GM12878 (cell line): ENCODE measurements around the gene HSPA1B. TPM values are rescaled to one million over a fixed set of nuclear protein-coding genes. Genes with fewer than 3 reads are reported as not detected.

Source experiments
- ATAC-seq: fragments of 200-7000 bp; cut with Tn5 transposase; 3 replicates; pipeline ENCODE4 v1.9.1; 2020; ENCODE audit warnings: mild to moderate bottlenecking, moderate library complexity
- BruUV-seq: library from RNA; stranded (reverse); fragments of 400-500 nt; replicated peaks from 2 replicates; lab custom pipeline; 2021; lab: Mats Ljungman, UMichigan
- CTCF ChIA-PET: fragments of 300-600 bp; sonication (Branson Sonifier 250); formaldehyde crosslinking; extraction: SDS; loops from one replicate; lab custom pipeline; 2021; ENCODE audit warnings: inconsistent platforms; lab: Yijun Ruan, JAX
- POLR2A ChIA-PET: fragments of 350-600 bp; formaldehyde crosslinking; extraction: SDS; loops from one replicate; lab custom pipeline; 2021; ENCODE audit warnings: inconsistent platforms; lab: Charles Lee
- RAD21 ChIA-PET: fragments of 300-600 bp; sonication (Branson Sonifier 250); formaldehyde crosslinking; loops from one replicate; lab custom pipeline; 2023; ENCODE audit warnings: antibody characterized with exemption; ENCODE audit not compliant: unreplicated experiment; lab: Charles Lee
- SMC1A ChIA-PET: fragments of 300-600 bp; sonication (Branson Sonifier 250); formaldehyde crosslinking; loops from one replicate; lab custom pipeline; 2023; ENCODE audit not compliant: unreplicated experiment, uncharacterized antibody; lab: Charles Lee
- DNase-seq: peaks from one replicate; pipeline ENCODE4 v3.0.0-alpha.2; 2011; ENCODE audit warnings: low read depth, low spot score
- FAIRE-seq: peaks from 3 replicates; lab custom pipeline; 2011; peaks lifted over from hg19 to GRCh38; lab: Jason Lieb, UNC
- H2AFZ ChIP-seq: 2 replicates; pipeline ENCODE4 v1.6.0; 2011; ENCODE audit warnings: low read depth, low read length, control low read depth; ENCODE audit not compliant: control insufficient read depth
- H3K27ac ChIP-seq: 2 replicates; pipeline ENCODE4 v1.5.1; 2011; ENCODE audit warnings: control low read depth; ENCODE audit not compliant: control insufficient read depth, insufficient read depth
- H3K27me3 ChIP-seq, 2 experiments: replicated peaks in 1 of 2; 2 replicates each; pipeline versions ENCODE4 v1.6.0 to v1.6.1; 2011; ENCODE audit warnings: low read length in 1 of 2; ENCODE audit not compliant: control insufficient read depth in 2 of 2, insufficient read depth in 2 of 2
- H3K36me3 ChIP-seq, 2 experiments: 2 replicates each; pipeline ENCODE4 v1.5.1; 2011; ENCODE audit warnings: low read length in 1 of 2; ENCODE audit not compliant: control insufficient read depth in 2 of 2, insufficient read depth in 2 of 2
- H3K4me1 ChIP-seq: 2 replicates; pipeline ENCODE4 v1.6.1; 2011; ENCODE audit warnings: mild to moderate bottlenecking, low read length, moderate library complexity, mixed read lengths; ENCODE audit not compliant: control insufficient read depth, insufficient read depth
- H3K4me2 ChIP-seq: 2 replicates; pipeline ENCODE4 v1.6.0; 2011; ENCODE audit warnings: control low read depth; ENCODE audit not compliant: control insufficient read depth, insufficient read depth
- H3K4me3 ChIP-seq: fragments of 200-600 bp; sonication (generic); 2 replicates; pipeline ENCODE4 v1.5.1; 2016
- H3K79me2 ChIP-seq: 2 replicates; pipeline ENCODE4 v1.6.0; 2011; ENCODE audit warnings: low read length; ENCODE audit not compliant: control insufficient read depth, insufficient read depth
- H3K9ac ChIP-seq: 2 replicates; pipeline ENCODE4 v1.8.0; 2011; ENCODE audit warnings: low read length, control low read depth, mixed read lengths; ENCODE audit not compliant: control insufficient read depth, insufficient read depth
- H3K9me3 ChIP-seq: replicated peaks from 3 replicates; pipeline ENCODE4 v1.5.1; 2011; ENCODE audit warnings: mild to moderate bottlenecking, low read length; ENCODE audit not compliant: control insufficient read depth, insufficient read depth
- H4K20me1 ChIP-seq: 2 replicates; pipeline ENCODE4 v1.6.0; 2011; ENCODE audit not compliant: control insufficient read depth, insufficient read depth
- BCL11A ChIP-seq: IDR thresholded peaks from 2 replicates; pipeline ENCODE4 v1.6.1; 2011; ENCODE audit warnings: low read depth, low read length
- BHLHE40 ChIP-seq, 2 experiments: fragments of 450-650 bp in 1 of 2; IDR thresholded peaks; 2 replicates each; pipeline ENCODE4 v1.6.1; 2011 to 2017; ENCODE audit warnings: low read depth in 2 of 2, borderline replicate concordance in 1 of 2, improper control_type of control experiment in 1 of 2, low read length in 1 of 2, mild to moderate bottlenecking in 1 of 2
- CUX1 ChIP-seq: IDR thresholded peaks from 2 replicates; pipeline ENCODE4 v1.6.1; 2012; ENCODE audit warnings: improper control_type of control experiment, low read depth, low read length; ENCODE audit not compliant: insufficient replicate concordance
- EZH2 ChIP-seq: IDR thresholded peaks from 2 replicates; pipeline ENCODE4 v1.6.1; 2012; ENCODE audit warnings: low read depth, mild to moderate bottlenecking, control low read depth, inconsistent platforms, low read length, borderline replicate concordance; ENCODE audit not compliant: control insufficient read depth
- FOS ChIP-seq: IDR thresholded peaks from 3 replicates; pipeline ENCODE4 v1.6.1; 2011; ENCODE audit warnings: borderline replicate concordance; ENCODE audit not compliant: insufficient read length; ENCODE audit errors: extremely low read depth
- FOXK2 ChIP-seq: fragments of 450-650 bp; IDR thresholded peaks from 2 replicates; pipeline ENCODE4 v1.6.1; 2017; ENCODE audit warnings: mild to moderate bottlenecking, moderate library complexity
- IRF4 ChIP-seq: IDR thresholded peaks from 2 replicates; pipeline ENCODE4 v1.6.1; 2011; ENCODE audit warnings: low read depth, low read length
- JUND ChIP-seq: IDR thresholded peaks from 2 replicates; pipeline ENCODE4 v1.6.1; 2012; ENCODE audit warnings: low read depth, mild to moderate bottlenecking, low read length, improper control_type of control experiment, moderate library complexity
- MTA2 ChIP-seq: fragments of 450-650 bp; IDR thresholded peaks from 2 replicates; pipeline ENCODE4 v1.6.1; 2016; ENCODE audit warnings: low read depth, mild to moderate bottlenecking, moderate library complexity
- SIN3A ChIP-seq: IDR thresholded peaks from 2 replicates; pipeline ENCODE4 v1.6.1; 2012; ENCODE audit warnings: low read depth, low read length, improper control_type of control experiment
- SMARCA5 ChIP-seq: fragments of 450-650 bp; IDR thresholded peaks from 2 replicates; pipeline ENCODE4 v1.6.1; 2017; ENCODE audit warnings: mild to moderate bottlenecking
- USF1 ChIP-seq: IDR thresholded peaks from 2 replicates; pipeline ENCODE4 v1.6.1; 2011; ENCODE audit warnings: borderline replicate concordance, low read depth, mild to moderate bottlenecking, moderate library complexity, mixed read lengths, low read length; ENCODE audit not compliant: insufficient read depth; ENCODE audit errors: extremely low read length
- ZNF207 ChIP-seq: fragments of 450-650 bp; IDR thresholded peaks from 2 replicates; pipeline ENCODE4 v1.6.1; 2014; ENCODE audit warnings: antibody characterized with exemption, mild to moderate bottlenecking, borderline replicate concordance
- ZNF687 ChIP-seq: fragments of 450-650 bp; IDR thresholded peaks from 2 replicates; pipeline ENCODE4 v1.6.1; 2017; ENCODE audit warnings: mild to moderate bottlenecking, moderate library complexity
- whole genome bisulfite sequencing: methylation state at CpG from one replicate; pipeline ENCODE4 v1.1.6; 2016; ENCODE audit warnings: low lambda C conversion rate; ENCODE audit not compliant: insufficient replicate concordance, insufficient coverage; ENCODE audit errors: missing lambda C conversion rate; 5-methylcytosine and 5-hydroxymethylcytosine counted together
- in situ Hi-C: fragments of 300-500 bp; cut with MboI; formaldehyde crosslinking; loops from 9 replicates; pipeline ENCODE4 v1.14.3; 2018; ENCODE audit warnings: mixed read lengths
- intact Hi-C: fragments of 100-400 bp; cut with micrococcal nuclease; formaldehyde crosslinking; loops from one replicate; pipeline ENCODE4 v1.14.2; 2022; ENCODE audit not compliant: unreplicated experiment
- polyA plus RNA-seq, 11 experiments: library from polyadenylated mRNA; depleted of rRNA in 4 of 11; unstranded in 6 of 11; stranded (reverse) in 5 of 11; fragments of >200 nt; fragmentation: Nextera tagmentation in 4 of 11; fragmentation: Illumina TruSeq in 1 of 11; extraction: Ambion mirVana in 4 of 11; extraction: Trizol in 1 of 11; gene quantifications; 1 replicate in 1 of 11; 2 replicates in 10 of 11; pipeline versions ENCODE4 v1.2.1 to v1.2.3, GENCODE V29; 2011 to 2016; ENCODE audit warnings: inconsistent platforms in 2 of 11, missing spikeins in 2 of 11, low read depth in 1 of 11
- total RNA-seq, 4 experiments: library from RNA; depleted of rRNA in 3 of 4; stranded (reverse); fragments of >200 nt in 3 of 4; fragmentation: Illumina TruSeq in 1 of 4; extraction: Trizol in 1 of 4; gene quantifications; 2 replicates each; pipeline versions ENCODE4 v1.2.1 to v1.2.3, GENCODE V29; 2013 to 2021

HSPA1B gene
- total and polyA plus RNA-seq, 10 of the 15 experiments (the other 5 are each of a cell fraction or from before 2014, with no cell fraction given) = 0.11 to 40.5 (median 12.8) TPM

GRCh38 chr6:31875877-31876276 is 48.3 kb downstream of the HSPA1B start:
- intact Hi-C loops = no loop called here
- DNase-seq = no peak
- Histone ChIP-seq H3K9ac (no peak overlapping the region), H3K4me3 (no peak overlapping the region), H3K4me1 (no peaks in the 10 kb centered on the region), H3K9me3 (no peaks in the 10 kb centered on the region), H3K4me2 (no peak overlapping the region), H4K20me1 (no peaks in the 10 kb centered on the region), H3K36me3 (peaks cover 0 to 6% of the 10 kb centered on the region in 2 experiments; a peak in 2 of 4 replicates), H3K27ac (no peak overlapping the region), H3K79me2 (no peaks in the 10 kb centered on the region), H2AFZ (no peak overlapping the region), H3K27me3 (no peaks in the 10 kb centered on the region)
- ChIA-PET SMC1A (interaction anchor here (1.4 to 1.9 kb wide), 3 partner anchors 13 to 28 kb away, joined by 3 to 5 read pairs (median 3); partner anchors contain the start of gene NEU1), POLR2A (interaction anchor here (0.6 to 1.0 kb wide), 2 partner anchors 12 to 123 kb away, joined by 3 read pairs; no protein-coding TSS in a partner anchor), RAD21 (no interaction called here), CTCF (interaction anchor here (0.8 to 1.5 kb wide), 4 partner anchors 9 to 48 kb away, joined by 3 to 6 read pairs (median 4); partner anchors contain the start of gene HSPA1B)
- no peak for ATAC-seq
- FAIRE-seq = no peak
- whole genome bisulfite sequencing = 18% methylated on average over 5 of the region's 5 CpGs
- in situ Hi-C loops = no loop called here
- BruUV-seq = no TSS peak
- no peak for TF ChIP-seq ZNF687
- no peak for TF ChIP-seq IRF4
- no peak for TF ChIP-seq BCL11A
- TF ChIP-seq JUND = no peak
- TF ChIP-seq BHLHE40 (IDR thresholded peaks at IDR 0.05; ENCODE audit: borderline replicate concordance in 1 of 2, low read depth in 2 of 2, low read length in 1 of 2) = no peak
- TF ChIP-seq MTA2 = no peak
- no peak for TF ChIP-seq EZH2
- no peak for TF ChIP-seq SMARCA5
- TF ChIP-seq FOXK2 = no peak
- no peak for TF ChIP-seq FOS
- no peak for TF ChIP-seq SIN3A
- no peak for TF ChIP-seq USF1
- no peak for TF ChIP-seq ZNF207
- no peak for TF ChIP-seq CUX1
